HG03469 (cell line): ENCODE results near the gene IFITM2.
"Not testable (repeated sequence)": the region's sequence is repeated elsewhere in the genome, so short reads cannot be mapped to it uniquely, and the experiment has no call there.

Experiments
- ATAC-seq: cut with Tn5 transposase; IDR thresholded peaks from one replicate; pipeline ENCODE4 v1.9.1; 2021; ENCODE audit warnings: mild to moderate bottlenecking, moderate library complexity, moderate number of reproducible peaks; ENCODE audit not compliant: unreplicated experiment

Gene IFITM2

GRCh38 chr11:306645-307371 is 808 bp upstream of the IFITM2 start:
- no peak for ATAC-seq

GRCh38 chr11:308740-309665 is 1.4 kb downstream of the IFITM2 start:
- not testable (repeated sequence) for ATAC-seq

- ATAC-seq = not testable (repeated sequence)
These were observed 2.5 kb downstream of the IFITM2 start for GRCh38 chr11:309979-310572.

GRCh38 chr11:311013-311748 is 3.6 kb downstream of the IFITM2 start:
- not testable (repeated sequence) for ATAC-seq

GRCh38 chr11:312092-312816 is 4.6 kb downstream of the IFITM2 start:
- ATAC-seq = no peak

- no peak for ATAC-seq
These were observed 5.7 kb downstream of the IFITM2 start for GRCh38 chr11:313304-313786.

GRCh38 chr11:313787-314553 is 6.4 kb downstream of the IFITM2 start, which contains the start of gene IFITM1:
Gene IFITM1 (plus strand): TSS chr11:314040. CDS start chr11:314171, 131 bp downstream.
- no peak for ATAC-seq

- ATAC-seq = not testable (repeated sequence)
These were observed 6.9 kb downstream of the IFITM2 start for GRCh38 chr11:314554-314875.

- ATAC-seq = no peak
These were observed 7.5 kb downstream of the IFITM2 start for GRCh38 chr11:315051-315481.

GRCh38 chr11:315516-315994 is 7.9 kb downstream of the IFITM2 start:
- no peak for ATAC-seq

- no peak for ATAC-seq
These were observed 8.6 kb downstream of the IFITM2 start for GRCh38 chr11:316031-316701.

- ATAC-seq = no peak
These were observed 9.3 kb downstream of the IFITM2 start for GRCh38 chr11:316891-317301.

- ATAC-seq = not testable (repeated sequence)
These were observed 10.2 kb downstream of the IFITM2 start for GRCh38 chr11:317668-318404.

- ATAC-seq = not testable (repeated sequence)
These were observed 10.9 kb downstream of the IFITM2 start for GRCh38 chr11:318405-319120.

GRCh38 chr11:319121-319887 is 11.7 kb downstream of the IFITM2 start:
- not testable (repeated sequence) for ATAC-seq

- ATAC-seq = not testable (repeated sequence)
These were observed 12.3 kb downstream of the IFITM2 start for GRCh38 chr11:319888-320273.
